Neuron (in vitro differentiated cells): ENCODE data around the gene RPL36.
A peak's percentile ranks its signal among the peaks of the same experiment; 100 is the strongest.
"Not testable (repeated sequence)": the region's sequence is repeated elsewhere in the genome, so short reads cannot be mapped to it uniquely, and the experiment has no call there.

Source experiments
- H2AFZ ChIP-seq: one replicate; pipeline ENCODE4 v1.6.1; 2013; ENCODE audit warnings: low read depth, mild to moderate bottlenecking, inconsistent platforms, low read length, moderate library complexity
- H3K27me3 ChIP-seq: one replicate; pipeline ENCODE4 v1.6.1; 2013; ENCODE audit warnings: low read length; ENCODE audit not compliant: insufficient read depth
- H3K36me3 ChIP-seq: one replicate; pipeline ENCODE4 v1.6.1; 2013; ENCODE audit warnings: low read length; ENCODE audit not compliant: insufficient read depth
- H3K4me1 ChIP-seq: one replicate; pipeline ENCODE4 v1.6.1; 2013; ENCODE audit warnings: low read length; ENCODE audit not compliant: insufficient read depth
- H3K4me3 ChIP-seq: 2 replicates; pipeline ENCODE4 v1.5.1; 2013; ENCODE audit warnings: mild to moderate bottlenecking, low read length, moderate library complexity
- H3K9me3 ChIP-seq: one replicate; pipeline ENCODE4 v1.6.1; 2013; ENCODE audit warnings: low read length

RPL36 gene

DNA sequence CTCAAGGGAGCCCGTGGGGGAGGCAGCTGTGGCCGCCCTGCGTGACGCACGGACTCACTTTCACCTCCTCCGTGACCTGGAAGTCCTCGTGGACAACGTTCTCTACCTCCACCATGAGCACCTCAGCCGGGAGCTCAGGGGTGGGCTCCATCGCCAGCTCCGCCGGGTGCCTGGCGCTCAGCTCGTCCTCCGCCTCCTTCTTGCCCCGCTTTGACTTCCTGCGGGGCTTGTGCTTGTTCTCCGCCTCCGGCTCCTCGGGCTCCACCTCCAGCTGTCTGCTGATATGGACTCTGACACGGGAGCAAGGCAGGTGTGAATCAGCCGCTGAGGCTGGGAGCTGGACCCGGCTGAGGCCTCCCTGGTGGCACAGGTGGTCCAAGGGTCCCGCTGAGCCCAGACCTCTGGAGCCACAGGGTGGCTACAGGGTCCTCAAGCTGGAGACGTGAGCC lies 21.6 kb downstream of the RPL36 start:
- no peak overlapping the region for H2AFZ ChIP-seq
- H3K36me3 ChIP-seq: peaks cover 56% of the 10 kb centered on the region
- H3K4me1 ChIP-seq: no peaks in the 10 kb centered on the region
- H3K9me3 ChIP-seq: no peaks in the 10 kb centered on the region
- H3K4me3 ChIP-seq: no peak overlapping the region
- no peaks in the 10 kb centered on the region for H3K27me3 ChIP-seq

DNA sequence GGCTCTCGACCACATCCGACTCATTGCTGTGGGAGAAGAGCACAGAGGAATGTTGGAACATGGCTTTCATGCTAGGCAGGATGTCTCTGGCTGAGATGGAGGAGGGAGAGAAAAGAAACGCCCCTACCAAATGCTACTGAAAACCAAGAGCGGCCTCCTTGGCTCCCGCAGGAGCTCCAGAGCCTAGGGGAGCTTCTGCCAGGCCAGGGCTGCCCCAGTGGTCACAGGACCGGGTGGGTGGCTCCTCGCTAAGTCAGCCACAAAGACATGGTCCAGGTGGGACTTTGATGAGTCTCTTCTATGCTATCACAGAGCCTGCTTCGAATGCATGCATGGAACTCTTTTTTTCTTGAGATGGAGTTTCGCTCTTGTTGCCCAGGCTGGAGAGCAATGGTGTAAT lies 23.1 kb downstream of the RPL36 start:
- Histone ChIP-seq H3K27me3 (no peaks in the 10 kb centered on the region), H2AFZ (no peak overlapping the region), H3K4me3 (no peak overlapping the region), H3K36me3 (peaks cover 49% of the 10 kb centered on the region), H3K4me1 (peaks cover 3% of the 10 kb centered on the region), H3K9me3 (no peaks in the 10 kb centered on the region)

DNA sequence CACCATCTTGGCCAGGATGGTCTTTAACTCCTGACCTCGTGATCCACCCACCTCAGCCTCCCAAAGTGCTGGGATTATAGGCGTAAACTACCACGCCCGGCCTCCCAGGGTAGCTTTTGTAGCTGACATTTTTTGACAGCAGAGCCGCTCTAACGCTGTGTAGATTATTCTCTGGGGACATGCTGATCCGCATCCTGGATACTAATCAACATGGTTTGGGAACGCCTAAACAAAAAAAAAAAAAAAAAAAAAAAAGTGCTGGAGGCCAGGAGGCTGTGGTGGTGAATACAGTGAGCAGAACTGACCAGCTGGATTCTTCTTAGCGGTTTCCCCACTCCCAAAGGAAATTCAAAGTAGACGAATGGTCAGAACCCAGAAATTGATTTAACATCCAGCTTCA lies 24.7 kb downstream of the RPL36 start:
- peaks cover 43% of the 10 kb centered on the region for H3K36me3 ChIP-seq
- H2AFZ ChIP-seq: no peak overlapping the region

DNA sequence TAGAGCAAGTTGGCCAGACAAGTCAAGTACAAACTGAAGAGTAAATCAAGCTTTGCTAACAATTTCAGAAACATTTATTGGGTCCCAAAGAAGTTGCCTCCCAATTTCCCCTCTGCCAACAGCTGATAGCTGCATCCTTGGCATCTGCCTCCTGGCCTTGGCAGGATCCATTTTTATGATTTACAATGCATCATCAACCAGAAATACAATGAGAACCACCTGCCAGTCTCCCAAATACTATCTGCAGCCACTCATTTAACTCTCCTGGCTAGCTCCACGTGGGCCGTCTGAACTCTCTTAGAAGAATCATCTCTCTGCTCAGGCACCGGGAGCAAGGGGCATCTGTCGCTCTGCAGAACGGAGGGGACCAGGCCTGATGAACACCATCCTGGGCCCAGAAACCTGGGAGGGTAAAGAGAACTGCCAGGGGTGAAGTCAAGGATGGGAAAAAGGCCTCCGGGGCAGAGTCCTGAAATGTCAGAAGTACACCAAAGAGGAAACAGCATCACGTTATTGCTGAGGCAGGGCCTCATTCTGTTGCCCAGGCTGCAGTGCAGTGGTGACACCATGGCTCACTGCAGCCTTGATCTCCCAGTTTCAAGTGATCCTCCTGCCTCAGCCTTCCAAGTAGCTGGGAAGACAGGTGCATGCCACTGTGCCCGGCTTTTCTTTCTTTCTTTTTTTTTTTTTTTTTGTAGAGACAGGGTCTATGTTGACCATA lies 27.3 kb downstream of the RPL36 start:
- peaks cover 22% of the 10 kb centered on the region for H3K36me3 ChIP-seq
- peaks cover 12% of the 10 kb centered on the region for H3K4me1 ChIP-seq
- no peak overlapping the region for H2AFZ ChIP-seq
- H3K27me3 ChIP-seq: no peaks in the 10 kb centered on the region
- H3K4me3 ChIP-seq: no peak overlapping the region
- H3K9me3 ChIP-seq: no peaks in the 10 kb centered on the region

More for the DNA sequence above, 24.7 kb downstream of the RPL36 start:
- no peaks in the 10 kb centered on the region for H3K9me3 ChIP-seq
- no peak overlapping the region for H3K4me3 ChIP-seq
- no peaks in the 10 kb centered on the region for H3K27me3 ChIP-seq
- peaks cover 12% of the 10 kb centered on the region for H3K4me1 ChIP-seq

- peaks cover 12% of the 10 kb centered on the region for H3K4me1 ChIP-seq
- H3K27me3 ChIP-seq: no peaks in the 10 kb centered on the region
- no peak overlapping the region for H2AFZ ChIP-seq
- no peaks in the 10 kb centered on the region for H3K9me3 ChIP-seq
- peak overlapping the region; percentile 83 for H3K4me3 ChIP-seq
- peaks cover 16% of the 10 kb centered on the region for H3K36me3 ChIP-seq
Measured at GRCh38 chr19:5718037-5718578, 28.0 kb downstream of the RPL36 start.

- H3K27me3 ChIP-seq: no peaks in the 10 kb centered on the region
- H3K36me3 ChIP-seq: peaks cover 11% of the 10 kb centered on the region
- peaks cover 12% of the 10 kb centered on the region for H3K4me1 ChIP-seq
- H3K4me3 ChIP-seq: peak overlapping the region; percentile 83
- H3K9me3 ChIP-seq: no peaks in the 10 kb centered on the region
- H2AFZ ChIP-seq: no peak overlapping the region
Measured at GRCh38 chr19:5718579-5719273, 28.6 kb downstream of the RPL36 start.

GRCh38 chr19:5719274-5719960 lies 29.3 kb downstream of the RPL36 start:
- no peak overlapping the region for H2AFZ ChIP-seq
- no peaks in the 10 kb centered on the region for H3K9me3 ChIP-seq
- peaks cover 7% of the 10 kb centered on the region for H3K36me3 ChIP-seq
- H3K27me3 ChIP-seq: no peaks in the 10 kb centered on the region
- peaks cover 12% of the 10 kb centered on the region for H3K4me1 ChIP-seq
- H3K4me3 ChIP-seq: peak overlapping the region; percentile 83

GRCh38 chr19:5719961-5720790 lies 30.1 kb downstream of the RPL36 start, which contains the start of the genes CATSPERD and LONP1:
TSS of gene CATSPERD (plus strand) at chr19:5720637. CDS start at chr19:5720738, 101 bp downstream.
TSS of gene LONP1 (minus strand) at chr19:5720146. CDS start at chr19:5720132, 14 bp downstream.
- Histone ChIP-seq H3K4me3 (peak within 1 kb of the TSS; percentile 83), H3K36me3 (peaks cover 7% of the 10 kb centered on the region), H3K4me1 (peaks cover 12% of the 10 kb centered on the region), H3K27me3 (no peaks in the 10 kb centered on the region), H3K9me3 (no peaks in the 10 kb centered on the region), H2AFZ (peak within 1 kb of the TSS; percentile 65)

GRCh38 chr19:5727453-5728050 lies 37.5 kb downstream of the RPL36 start:
- Histone ChIP-seq H3K27me3 (no peaks in the 10 kb centered on the region), H3K4me3 (no peak overlapping the region), H2AFZ (no peak overlapping the region), H3K36me3 (no peaks in the 10 kb centered on the region), H3K4me1 (no peaks in the 10 kb centered on the region), H3K9me3 (no peaks in the 10 kb centered on the region)

DNA sequence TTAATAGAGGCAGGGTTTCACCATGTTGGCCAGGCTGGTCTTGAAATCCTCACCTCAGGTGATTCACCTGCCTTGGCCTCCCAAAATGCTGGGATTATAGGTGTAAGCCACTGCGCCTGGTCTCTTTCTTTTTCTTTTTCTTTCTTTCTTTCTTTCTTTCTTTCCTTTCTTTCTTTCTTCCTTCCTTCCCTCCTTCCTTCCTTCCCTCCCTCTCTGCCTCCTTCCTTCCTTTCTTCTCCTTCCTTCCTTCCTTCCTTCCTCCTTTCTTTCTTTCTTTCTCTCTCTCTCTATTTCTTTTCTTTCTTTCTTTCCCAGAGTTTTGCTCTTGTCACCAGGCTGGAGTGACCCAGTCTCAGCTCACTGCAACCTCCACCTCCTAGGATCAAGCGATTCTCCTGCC lies 43.1 kb downstream of the RPL36 start:
- not testable (repeated sequence) for H3K36me3 ChIP-seq, H3K27me3 ChIP-seq, H3K4me1 ChIP-seq, H3K9me3 ChIP-seq, H3K4me3 ChIP-seq, H2AFZ ChIP-seq

DNA sequence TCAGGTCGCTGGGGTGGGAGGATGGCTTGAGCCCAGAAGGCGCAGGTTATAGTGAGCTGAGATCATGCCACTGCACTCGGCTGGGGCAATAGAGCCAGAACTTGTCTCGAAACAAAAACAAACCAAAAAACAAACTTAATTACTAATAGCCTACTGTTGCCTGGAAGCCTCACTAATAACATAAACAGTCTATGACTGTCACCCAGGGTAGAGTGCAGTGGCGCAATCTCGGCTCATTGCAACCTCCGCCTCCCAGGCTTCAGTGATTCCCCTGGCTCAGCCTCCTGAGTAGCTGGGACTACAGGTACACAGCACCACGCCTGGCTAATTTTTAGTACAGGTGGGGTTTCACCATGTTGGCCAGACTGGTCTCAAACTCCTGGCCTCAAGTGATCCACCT lies 48.3 kb downstream of the RPL36 start:
- H2AFZ ChIP-seq: no peak overlapping the region
- no peaks in the 10 kb centered on the region for H3K4me1 ChIP-seq
- no peaks in the 10 kb centered on the region for H3K9me3 ChIP-seq

More for the DNA sequence above, 48.3 kb downstream of the RPL36 start:
- H3K36me3 ChIP-seq: no peaks in the 10 kb centered on the region
- no peaks in the 10 kb centered on the region for H3K27me3 ChIP-seq
- no peak overlapping the region for H3K4me3 ChIP-seq
